Erythroblast (primary cell): ENCODE measurements around the gene KDSR.

Source experiments
- GATA1 ChIP-seq: IDR thresholded peaks from 2 replicates; pipeline ENCODE4 v1.6.1; 2011; ENCODE audit warnings: low read depth, mild to moderate bottlenecking, control low read depth, low read length, moderate library complexity
- POLR2A ChIP-seq: IDR thresholded peaks from 2 replicates; pipeline ENCODE4 v1.6.1; 2011; ENCODE audit warnings: mild to moderate bottlenecking, low read length

GRCh38 chr18:63374540-63374939, 7.5 kb upstream of the KDSR start:
- no peak for TF ChIP-seq POLR2A
- TF ChIP-seq GATA1 = no peak
